ENCODE measurements around the gene DPYD. TPM values are rescaled to one million over a fixed set of nuclear protein-coding genes. Genes with fewer than 3 reads are reported as not detected.

DPYD gene
- total RNA-seq, 1 donor from 2014 or later = 5.9 TPM

DNA sequence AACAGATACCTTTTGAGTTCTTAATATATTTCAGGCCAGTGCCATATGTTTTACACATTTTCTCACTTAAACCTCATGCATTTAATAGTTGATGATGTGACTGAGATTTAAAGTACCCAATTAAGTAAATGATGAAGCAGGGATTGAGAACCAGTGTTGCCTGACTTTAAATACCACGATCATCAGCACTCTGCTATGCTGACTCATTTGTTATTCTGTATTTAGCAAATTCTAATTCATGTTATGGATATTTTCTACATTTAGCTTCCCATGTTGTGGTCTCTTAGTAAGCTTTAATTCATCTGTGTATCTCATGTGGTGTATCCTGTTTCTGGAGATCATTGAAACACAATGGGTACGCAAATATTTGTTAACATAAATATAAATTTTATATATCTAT is 836.3 kb downstream of the DPYD start:
- Mint-ChIP-seq H3K36me3 (ENCODE audit: low read depth) (no peaks in the 10 kb centered on the region), H3K4me1 (no peaks in the 10 kb centered on the region), H3K9me3 (no peaks in the 10 kb centered on the region), H3K4me3 (no peak overlapping the region), H3K27me3 (ENCODE audit: low read depth) (no peaks in the 10 kb centered on the region), H3K27ac (ENCODE audit: unreplicated experiment) (no peak overlapping the region)
- TF ChIP-seq, protein P1, sequence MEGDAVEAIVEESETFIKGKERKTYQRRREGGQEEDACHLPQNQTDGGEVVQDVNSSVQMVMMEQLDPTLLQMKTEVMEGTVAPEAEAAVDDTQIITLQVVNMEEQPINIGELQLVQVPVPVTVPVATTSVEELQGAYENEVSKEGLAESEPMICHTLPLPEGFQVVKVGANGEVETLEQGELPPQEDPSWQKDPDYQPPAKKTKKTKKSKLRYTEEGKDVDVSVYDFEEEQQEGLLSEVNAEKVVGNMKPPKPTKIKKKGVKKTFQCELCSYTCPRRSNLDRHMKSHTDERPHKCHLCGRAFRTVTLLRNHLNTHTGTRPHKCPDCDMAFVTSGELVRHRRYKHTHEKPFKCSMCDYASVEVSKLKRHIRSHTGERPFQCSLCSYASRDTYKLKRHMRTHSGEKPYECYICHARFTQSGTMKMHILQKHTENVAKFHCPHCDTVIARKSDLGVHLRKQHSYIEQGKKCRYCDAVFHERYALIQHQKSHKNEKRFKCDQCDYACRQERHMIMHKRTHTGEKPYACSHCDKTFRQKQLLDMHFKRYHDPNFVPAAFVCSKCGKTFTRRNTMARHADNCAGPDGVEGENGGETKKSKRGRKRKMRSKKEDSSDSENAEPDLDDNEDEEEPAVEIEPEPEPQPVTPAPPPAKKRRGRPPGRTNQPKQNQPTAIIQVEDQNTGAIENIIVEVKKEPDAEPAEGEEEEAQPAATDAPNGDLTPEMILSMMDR (conservative IDR thresholded peaks at IDR 0.05) = no peak
- DNase-seq (ENCODE audit: low read depth, low spot score) = no peak

DNA sequence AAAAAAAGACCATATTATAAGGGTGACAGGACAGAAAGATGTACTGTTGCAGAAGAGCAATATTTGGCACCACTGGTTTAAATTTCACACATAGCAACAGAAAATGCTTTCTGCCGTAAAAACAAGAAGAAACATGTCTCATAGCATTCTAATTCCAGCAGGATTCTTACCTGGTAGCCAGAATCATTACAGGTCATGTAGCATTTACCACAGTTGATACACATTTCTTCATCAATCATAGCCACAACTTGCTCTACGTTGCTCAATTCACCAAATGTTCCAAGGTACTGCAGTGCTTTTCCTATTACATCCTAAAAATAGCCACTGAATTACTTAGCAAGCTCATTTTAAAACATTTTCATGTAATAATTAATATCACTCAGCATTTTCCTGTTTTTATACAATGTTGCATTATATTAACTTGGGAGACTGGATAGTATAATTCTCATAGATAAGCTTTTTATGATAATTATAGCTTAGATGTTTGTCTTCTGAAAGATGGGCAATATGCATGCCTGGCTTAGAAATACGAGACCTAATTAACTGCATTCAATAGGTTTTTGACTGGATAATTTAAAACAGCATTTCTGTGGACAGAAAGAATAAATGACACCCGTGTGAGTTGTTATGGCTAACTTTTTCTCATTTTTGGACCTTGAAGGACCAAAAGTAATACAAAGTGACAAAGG is 838.5 kb downstream of the DPYD start:
- TF ChIP-seq, protein P1 (conservative IDR thresholded peaks at IDR 0.05) = no peak
- Mint-ChIP-seq H3K9me3 (no peaks in the 10 kb centered on the region), H3K27me3 (ENCODE audit: low read depth) (no peaks in the 10 kb centered on the region), H3K36me3 (ENCODE audit: low read depth) (no peaks in the 10 kb centered on the region), H3K4me1 (no peaks in the 10 kb centered on the region), H3K4me3 (no peak overlapping the region), H3K27ac (ENCODE audit: unreplicated experiment) (no peak overlapping the region)
- no peak for DNase-seq (ENCODE audit: low read depth, low spot score)

DNA sequence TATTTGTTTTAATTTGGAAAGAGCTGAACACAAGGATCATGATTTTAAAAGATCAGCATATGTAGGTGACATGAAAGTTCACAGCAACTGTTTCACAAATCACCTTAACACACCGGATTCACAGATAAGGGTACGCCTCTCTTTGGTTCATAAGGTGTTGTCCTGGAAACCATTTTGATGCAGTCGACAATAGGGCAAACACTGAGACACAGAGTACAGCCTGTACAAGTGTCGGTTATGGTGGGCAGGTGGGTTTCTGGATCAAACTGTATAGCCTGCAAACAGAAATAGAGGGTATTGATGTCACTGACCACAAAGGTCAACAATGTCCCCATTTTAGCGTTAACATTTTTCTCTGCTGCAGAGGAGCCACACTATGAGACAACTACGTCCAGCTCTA is 842.0 kb downstream of the DPYD start:
- Mint-ChIP-seq H3K4me3 (no peak overlapping the region), H3K27me3 (ENCODE audit: low read depth) (no peaks in the 10 kb centered on the region), H3K27ac (ENCODE audit: unreplicated experiment) (no peak overlapping the region), H3K36me3 (ENCODE audit: low read depth) (no peaks in the 10 kb centered on the region), H3K4me1 (no peaks in the 10 kb centered on the region), H3K9me3 (no peaks in the 10 kb centered on the region)
- no peak for DNase-seq (ENCODE audit: low read depth, low spot score)
- TF ChIP-seq, protein P1 (conservative IDR thresholded peaks at IDR 0.05) = no peak

DNA sequence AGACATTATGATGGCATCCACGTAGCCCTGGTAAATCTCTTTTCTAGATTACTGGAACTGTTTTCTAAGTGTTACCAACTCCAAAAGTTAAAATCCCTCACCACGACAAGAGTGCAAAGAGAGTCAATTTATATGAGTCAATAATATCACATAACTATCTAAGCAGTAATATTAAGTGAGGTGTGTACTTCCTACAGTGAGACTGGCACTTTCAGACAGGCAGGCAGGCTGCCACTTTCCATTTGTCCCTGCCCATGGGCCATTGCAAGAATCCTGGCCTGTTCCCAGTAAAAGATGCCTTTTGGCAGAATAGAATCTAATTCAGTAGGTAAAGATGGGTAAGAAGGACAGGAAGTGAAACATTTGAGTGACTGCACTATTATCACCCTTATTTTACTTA is 843.6 kb downstream of the DPYD start:
- TF ChIP-seq, protein P1 (conservative IDR thresholded peaks at IDR 0.05) = no peak
- Mint-ChIP-seq H3K27me3 (ENCODE audit: low read depth) (no peaks in the 10 kb centered on the region), H3K27ac (ENCODE audit: unreplicated experiment) (no peak overlapping the region), H3K4me3 (no peak overlapping the region), H3K4me1 (no peaks in the 10 kb centered on the region), H3K9me3 (no peaks in the 10 kb centered on the region), H3K36me3 (ENCODE audit: low read depth) (no peaks in the 10 kb centered on the region)
- DNase-seq (ENCODE audit: low read depth, low spot score) = no peak

DNA sequence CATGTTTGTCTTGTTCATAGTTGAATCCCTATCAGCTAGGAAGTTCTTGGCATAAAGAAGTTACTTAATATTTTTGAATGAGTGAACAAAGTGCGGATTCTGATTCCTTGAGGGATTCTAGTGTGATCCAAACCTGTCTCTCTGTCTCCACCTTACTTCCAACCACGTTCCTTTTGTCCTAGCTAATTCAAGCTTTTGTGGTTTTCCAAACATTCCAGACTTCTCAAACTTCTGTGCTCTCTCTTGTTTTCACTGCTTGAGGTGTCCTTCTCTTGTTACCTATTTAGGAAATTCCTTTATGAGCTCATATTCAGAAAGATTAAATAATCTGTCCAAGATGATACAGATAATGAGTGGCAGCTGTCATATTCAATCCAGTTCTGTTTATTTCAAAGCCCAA is 846.1 kb downstream of the DPYD start:
- no peak for DNase-seq (ENCODE audit: low read depth, low spot score)
- no peak overlapping the region for H3K4me3 Mint-ChIP-seq
- H3K36me3 Mint-ChIP-seq (ENCODE audit: low read depth) = no peaks in the 10 kb centered on the region
- H3K4me1 Mint-ChIP-seq = no peaks in the 10 kb centered on the region
- TF ChIP-seq, protein P1 (conservative IDR thresholded peaks at IDR 0.05) = no peak
- H3K27ac Mint-ChIP-seq (ENCODE audit: unreplicated experiment) = no peak overlapping the region
- no peaks in the 10 kb centered on the region for H3K27me3 Mint-ChIP-seq (ENCODE audit: low read depth)
- no peaks in the 10 kb centered on the region for H3K9me3 Mint-ChIP-seq
